HG02938 (cell line): ENCODE measurements around the gene CWH43.
"Not testable (repeated sequence)": the region's sequence is repeated elsewhere in the genome, so short reads cannot be mapped to it uniquely, and the experiment has no call there.

Experiments
- ATAC-seq: cut with Tn5 transposase; IDR thresholded peaks from one replicate; pipeline ENCODE4 v1.9.1; 2021; ENCODE audit warnings: mild to moderate bottlenecking, moderate library complexity; ENCODE audit not compliant: unreplicated experiment

CWH43 gene

DNA sequence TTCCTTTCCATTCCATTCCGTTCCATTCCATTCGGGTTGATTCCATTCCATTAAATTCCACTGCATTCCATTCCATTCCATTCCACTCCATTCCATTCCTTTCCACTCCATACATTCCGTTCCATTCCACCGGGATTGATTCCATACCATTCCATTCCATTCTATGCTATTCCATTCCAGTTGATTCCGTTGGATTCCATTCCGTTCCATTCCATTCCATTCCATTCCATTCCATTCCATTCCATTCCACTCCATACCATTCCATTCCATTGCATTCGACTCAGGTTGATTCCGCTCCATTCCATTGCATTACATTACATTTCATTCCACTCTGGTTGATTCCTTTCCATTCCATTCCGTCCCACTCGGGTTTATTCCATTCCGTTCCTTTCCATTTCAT, 110.1 kb downstream of the CWH43 start:
- not testable (repeated sequence) for ATAC-seq

DNA sequence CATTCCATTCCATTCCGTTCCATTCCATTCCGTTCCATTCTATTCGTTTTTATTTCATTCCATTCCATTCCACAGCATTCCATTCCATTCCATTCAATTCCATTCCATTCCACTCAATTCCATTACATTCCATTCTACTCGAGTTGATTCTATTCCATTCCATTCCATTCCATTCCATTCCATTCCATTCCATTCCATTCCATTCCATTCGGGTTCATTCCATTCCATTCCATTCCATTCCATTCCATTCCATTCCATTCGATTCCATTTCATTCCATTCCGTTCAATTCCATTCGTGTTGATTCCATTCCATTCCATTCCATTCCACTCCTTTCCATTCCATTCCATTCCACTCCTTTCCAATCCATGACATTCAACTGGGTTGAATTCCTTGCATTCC, 110.6 kb downstream of the CWH43 start:
- peak; percentile 30 for ATAC-seq

DNA sequence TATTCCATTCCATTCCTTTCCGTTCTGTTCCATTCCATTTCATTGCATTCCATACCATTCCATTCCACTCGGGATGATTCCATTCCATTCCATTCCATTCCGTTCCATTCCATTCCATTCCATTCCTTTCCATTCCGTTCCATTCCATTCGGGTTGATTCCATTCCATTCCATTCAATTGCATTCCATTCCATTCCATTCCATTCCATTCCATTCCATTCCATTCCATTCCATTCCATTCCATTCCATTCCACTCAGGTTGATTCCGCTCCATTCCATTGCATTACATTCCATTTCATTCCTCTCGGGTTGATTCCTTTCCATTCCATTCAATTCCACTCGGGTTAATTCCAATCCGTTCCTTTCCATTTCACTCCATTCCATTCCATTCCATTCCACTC, 111.0 kb downstream of the CWH43 start:
- not testable (repeated sequence) for ATAC-seq

DNA sequence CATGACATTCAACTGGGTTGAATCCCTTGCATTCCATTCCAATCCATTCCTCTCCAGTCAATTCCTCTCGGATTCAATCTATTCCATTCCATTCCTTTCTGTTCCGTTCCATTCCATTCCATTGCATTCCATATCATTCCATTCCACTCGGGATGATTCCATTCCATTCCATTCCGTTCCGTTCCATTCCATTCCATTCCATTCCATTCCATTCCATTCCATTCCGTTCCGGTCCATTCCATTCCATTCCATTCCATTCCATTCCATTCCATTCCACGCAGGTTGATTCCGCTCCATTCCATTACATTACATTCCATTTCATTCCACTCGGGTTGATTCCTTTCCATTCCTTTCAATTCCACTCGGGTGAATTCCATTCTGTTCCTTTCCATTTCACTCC, 111.4 kb downstream of the CWH43 start:
- ATAC-seq = not testable (repeated sequence)

DNA sequence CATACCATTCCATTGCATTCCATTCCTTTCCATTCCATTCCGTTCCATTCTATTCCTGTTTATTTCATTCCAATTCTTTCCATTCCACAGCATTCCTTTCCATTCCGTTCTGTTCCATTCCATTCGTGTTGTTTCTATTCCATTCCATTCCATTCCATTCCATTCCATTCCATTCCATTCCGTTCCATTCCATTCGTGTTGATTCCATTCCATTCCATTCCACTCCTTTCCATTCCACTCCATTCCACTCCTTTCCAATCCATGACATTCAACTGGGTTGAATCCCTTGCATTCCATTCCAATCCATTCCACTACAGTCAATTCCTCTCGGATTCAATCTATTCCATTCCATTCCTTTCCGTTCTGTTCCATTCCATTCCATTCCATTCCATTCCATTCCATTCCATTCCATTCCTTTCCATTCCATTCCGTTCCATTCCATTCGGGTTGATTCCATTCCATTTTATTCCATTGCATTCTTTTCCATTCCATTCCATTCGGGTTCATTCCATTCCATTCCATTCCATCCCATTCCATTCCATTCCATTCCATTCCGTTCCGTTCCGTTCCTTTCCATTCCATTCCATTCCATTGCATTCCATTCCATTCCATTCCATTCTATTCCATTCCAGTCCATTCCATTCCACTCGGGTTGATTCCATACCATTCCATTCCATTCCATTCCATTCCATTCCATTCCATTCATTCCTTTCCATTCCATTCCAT, 112.1 kb downstream of the CWH43 start:
- not testable (repeated sequence) for ATAC-seq

DNA sequence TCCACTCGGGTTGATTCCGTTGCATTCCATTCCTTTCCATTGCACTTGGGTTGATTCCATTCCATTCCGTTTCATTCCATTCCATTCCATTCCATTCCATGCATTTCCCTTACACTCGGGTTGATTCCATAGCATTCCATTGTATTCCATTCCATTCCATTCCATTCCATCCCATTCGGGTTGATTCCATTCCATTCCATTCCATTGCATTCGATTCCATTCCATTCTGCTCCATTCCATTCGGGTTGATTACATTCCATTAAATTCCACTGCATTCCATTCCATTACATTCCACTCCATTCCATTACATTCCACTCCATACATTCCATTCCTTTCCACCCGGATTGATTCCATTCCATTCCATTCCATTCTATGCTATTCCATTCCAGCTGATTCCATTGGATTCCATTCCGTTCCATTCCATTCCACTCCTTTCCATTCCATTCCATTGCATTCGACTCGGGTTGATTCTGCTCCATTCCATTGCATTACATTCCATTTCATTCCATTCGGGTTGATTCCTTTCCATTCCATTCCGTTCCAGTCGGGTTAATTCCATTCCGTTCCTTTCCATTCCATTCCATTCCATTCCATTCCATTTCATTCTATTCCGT, 113.9 kb downstream of the CWH43 start:
- not testable (repeated sequence) for ATAC-seq

DNA sequence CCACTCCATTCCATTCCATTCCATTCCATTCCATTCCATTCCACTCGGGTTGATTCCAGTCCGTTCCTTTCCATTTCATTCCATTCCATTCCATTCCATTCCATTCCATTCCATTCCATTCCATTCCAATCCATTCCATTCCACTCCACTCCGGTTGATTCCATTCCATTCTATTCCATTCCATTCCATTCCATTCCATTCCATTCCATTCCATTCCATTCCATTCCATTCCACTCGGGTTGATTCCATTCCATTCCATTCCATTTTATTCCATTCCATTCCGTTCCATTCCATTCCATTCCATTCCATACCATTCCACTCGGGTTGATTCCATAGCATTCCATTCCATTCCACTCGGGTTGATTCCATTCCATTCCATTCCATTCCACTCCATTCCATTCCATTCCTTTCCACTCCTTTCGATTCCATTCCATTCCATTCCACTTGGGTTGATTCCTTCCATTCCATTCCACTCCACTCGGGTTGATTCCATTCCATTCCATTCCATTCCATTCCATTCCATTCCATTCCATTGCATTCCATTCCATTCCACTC, 116.3 kb downstream of the CWH43 start:
- peak; percentile 36 for ATAC-seq

DNA sequence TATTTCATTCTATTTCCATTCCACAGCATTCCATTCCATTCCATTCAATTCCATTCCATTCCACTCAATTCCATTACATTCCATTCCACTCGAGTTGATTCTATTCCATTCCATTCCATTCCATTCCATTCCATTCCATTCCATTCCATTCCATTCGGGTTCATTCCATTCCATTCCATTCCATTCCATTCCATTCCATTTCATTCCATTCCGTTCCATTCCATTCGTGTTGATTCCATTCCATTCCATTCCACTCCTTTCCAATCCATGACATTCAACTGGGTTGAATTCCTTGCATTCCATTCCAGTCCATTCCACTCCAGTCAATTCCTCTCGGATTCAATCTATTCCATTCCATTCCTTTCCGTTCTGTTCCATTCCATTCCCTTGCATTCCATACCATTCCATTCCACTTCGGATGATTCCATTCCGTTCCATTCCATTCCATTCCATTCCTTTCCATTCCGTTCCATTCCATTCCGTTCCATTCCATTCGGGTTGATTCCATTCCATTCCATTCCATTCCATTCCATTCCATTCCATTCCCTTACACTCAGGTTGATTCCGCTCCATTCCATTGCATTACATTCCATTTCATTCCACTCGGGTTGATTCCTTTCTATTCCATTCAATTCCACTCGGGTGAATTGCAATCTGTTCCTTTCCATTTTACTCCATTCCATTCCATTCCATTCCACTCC, 117.5 kb downstream of the CWH43 start:
- ATAC-seq = not testable (repeated sequence)

DNA sequence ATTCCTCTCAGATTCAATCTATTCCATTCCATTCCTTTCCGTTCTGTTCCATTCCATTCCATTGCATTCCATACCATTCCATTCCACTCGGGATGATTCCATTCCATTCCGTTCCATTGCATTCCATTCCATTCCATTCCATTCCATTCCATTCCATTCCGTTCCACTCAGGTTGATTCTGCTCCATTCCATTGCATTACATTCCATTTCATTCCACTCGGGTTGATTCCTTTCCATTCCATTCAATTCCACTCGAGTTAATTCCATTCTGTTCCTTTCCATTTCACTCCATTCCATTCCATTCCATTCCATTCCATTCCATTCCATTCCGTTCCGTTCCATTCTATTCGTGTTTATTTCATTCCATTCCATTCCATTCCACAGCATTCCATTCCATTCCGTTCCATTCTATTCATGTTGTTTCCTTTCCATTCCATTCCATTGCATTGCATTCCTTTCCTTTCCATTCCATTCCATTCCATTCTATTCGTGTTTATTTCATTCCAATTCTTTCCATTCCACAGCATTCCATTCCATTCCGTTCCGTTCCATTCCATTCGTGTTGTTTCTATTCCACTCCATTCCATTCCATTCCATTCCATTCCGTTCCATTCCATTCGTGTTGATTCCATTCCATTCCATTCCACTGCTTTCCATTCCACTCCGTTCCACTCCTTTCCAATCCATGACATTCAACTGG, 118.3 kb downstream of the CWH43 start:
- ATAC-seq = not testable (repeated sequence)

DNA sequence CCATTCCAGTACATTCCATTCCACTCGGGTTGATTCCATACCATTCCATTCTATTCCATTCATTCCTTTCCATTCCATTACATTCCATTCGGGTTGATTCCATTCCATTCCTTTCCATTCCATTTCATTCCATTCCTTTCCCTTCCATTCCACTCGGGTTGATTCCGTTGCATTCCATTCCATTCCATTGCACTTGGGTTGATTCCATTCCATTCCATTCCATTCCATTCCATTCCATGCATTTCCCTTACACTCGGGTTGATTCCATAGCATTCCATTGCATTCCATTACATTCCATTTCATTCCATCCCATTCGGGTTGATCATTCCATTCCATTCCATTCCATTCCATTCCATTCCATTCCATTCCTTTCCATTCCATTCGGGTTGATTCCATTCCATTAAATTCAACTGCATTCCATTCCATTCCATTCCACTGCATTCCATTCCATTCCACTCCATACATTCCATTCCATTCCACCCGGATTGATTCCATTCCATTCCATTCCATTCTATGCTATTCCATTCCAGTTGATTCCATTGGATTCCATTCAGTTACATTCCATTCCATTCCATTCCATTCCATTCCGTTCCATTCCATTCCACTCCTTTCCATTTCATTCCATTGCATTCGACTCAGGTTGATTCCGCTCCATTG, 119.3 kb downstream of the CWH43 start:
- not testable (repeated sequence) for ATAC-seq

DNA sequence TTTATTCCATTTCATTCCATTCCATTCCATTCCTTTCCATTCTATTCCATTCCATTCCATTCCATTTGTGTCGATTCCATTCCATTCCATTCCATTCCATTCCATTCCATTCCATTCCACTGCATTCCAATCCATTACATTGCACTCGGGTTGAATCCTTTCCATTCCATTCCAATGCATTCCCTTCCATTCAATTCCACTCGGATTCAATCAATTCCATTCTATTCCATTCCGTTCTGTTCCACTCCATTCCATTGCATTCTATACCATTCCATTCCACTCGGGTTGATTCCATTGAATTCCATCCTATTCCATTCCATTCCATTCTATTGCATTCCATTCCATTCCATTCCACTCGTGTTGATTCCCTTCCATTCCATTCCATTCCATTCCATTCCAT, 121.2 kb downstream of the CWH43 start:
- ATAC-seq = not testable (repeated sequence)

DNA sequence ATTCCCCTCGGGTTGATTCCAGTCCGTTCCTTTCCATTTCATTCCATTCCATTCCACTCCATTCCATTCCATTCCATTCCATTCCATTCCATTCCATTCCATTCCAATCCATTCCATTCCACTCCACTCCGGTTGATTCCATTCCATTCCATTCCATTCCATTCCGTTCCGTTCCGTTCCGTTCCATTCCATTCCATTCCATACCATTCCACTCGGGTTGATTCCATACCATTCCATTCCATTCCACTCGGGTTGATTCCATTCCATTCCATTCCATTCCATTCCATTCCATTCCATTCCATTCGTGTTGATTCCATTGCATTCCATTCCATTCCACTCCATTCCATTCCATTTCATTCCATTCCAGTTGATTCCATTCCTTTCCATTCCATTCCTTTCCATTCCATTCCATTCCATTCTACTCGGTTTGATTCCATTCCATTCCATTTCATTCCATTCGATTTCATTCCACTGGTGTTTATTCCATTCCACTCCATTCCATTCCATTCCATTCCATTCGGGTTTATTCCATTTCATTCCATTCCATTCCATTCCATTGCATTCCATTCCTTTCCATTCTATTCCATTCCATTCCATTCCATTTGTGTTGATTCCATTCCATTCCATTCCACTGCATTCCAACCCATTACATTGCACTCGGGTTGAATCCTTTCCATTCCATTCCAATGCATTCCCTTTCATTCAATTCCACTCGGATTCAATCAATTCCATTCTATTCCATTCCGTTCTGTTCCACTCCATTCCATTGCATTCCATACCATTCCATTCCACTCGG, 122.3 kb downstream of the CWH43 start:
- ATAC-seq = peak; percentile 37

DNA sequence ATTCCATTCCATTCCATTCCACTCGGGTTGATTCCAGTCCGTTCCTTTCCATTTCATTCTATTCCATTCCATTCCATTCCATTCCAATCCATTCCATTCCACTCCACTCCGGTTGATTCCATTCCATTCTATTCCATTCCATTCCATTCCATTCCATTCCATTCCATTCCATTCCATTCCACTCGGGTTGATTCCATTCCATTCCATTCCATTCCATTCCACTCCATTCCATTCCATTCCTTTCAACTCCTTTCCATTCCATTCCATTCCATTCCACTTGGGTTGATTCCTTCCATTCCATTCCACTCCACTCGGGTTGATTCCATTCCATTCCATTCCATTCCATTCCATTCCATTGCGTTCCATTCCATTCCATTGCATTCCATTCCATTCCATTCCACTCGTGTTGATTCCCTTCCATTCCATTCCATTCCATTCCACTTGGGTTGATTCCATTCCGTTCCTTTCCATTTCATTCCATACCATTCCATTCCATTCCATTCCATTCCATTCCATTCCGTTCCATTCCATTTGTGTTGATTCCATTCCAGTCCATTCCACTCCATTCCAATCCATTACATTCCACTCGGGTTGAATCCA, 123.6 kb downstream of the CWH43 start:
- peak; percentile 32 for ATAC-seq

DNA sequence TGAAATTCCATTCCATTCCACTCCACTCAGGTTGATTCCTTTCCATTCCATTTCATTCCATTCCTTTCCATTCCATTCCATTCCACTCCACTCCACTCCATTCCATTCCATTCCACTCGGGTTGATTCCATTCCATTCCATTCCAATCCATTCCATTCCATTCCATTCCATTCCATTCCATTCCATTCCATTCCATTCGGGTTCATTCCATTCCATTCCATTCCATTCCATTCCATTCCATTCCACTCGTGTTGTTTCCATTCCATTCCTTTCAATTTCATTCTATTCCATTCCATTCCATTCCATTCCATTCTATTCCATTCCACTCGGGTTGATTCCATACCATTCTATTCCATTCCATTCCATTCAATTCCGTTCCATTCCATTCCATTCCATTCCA, 124.5 kb downstream of the CWH43 start:
- ATAC-seq = peak; percentile 47
